NCI-H510A (cell line): ENCODE measurements around the gene RAMACL.
"Not testable (repeated sequence)": the region's sequence is repeated elsewhere in the genome, so short reads cannot be mapped to it uniquely, and the experiment has no call there.

ENCODE experiments used
- DNase-seq: peaks from one replicate; lab custom pipeline; 2025; lab: John Stamatoyannopoulos, UW

RAMACL gene

DNA sequence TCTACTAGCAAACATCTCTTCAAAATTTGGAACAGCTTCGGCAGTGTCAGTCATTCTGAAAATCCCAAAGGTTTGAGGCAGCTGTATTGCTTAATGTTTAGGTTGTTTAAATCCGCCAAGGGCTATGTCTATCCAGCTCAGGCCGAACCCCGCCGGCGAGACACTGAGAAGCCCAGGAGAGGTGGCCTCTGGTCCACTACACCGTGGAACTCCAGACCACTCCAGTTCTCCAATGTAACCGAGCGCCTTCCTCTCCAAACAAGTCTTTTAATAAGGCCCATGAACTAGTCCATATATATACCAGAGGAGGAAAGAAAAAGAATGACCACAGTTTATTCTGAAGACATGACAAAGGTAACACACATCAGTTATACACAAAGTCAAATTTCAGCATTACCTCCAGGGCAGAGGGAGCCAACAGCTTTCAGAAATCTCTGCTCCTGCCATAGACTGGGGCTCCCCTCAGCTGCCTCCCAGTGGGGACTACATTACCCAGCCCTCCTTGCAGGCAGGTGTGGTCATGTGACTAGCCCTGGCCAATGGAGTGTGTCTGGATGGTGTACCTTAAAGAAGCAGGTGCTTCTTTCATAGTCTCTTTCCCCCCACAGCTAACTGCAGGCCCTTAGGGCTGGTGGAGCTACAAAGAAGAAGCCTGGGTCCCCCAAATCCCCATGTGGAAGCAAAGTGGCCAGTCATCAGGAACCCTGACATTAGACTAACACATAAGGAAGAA lies at the start of gene RAMACL:
RAMACL (minus strand) TSS at position 255 of the 733 bp plus-strand sequence; CDS start at position 54, 201 bp downstream.
- DNase-seq, result no peak

DNA sequence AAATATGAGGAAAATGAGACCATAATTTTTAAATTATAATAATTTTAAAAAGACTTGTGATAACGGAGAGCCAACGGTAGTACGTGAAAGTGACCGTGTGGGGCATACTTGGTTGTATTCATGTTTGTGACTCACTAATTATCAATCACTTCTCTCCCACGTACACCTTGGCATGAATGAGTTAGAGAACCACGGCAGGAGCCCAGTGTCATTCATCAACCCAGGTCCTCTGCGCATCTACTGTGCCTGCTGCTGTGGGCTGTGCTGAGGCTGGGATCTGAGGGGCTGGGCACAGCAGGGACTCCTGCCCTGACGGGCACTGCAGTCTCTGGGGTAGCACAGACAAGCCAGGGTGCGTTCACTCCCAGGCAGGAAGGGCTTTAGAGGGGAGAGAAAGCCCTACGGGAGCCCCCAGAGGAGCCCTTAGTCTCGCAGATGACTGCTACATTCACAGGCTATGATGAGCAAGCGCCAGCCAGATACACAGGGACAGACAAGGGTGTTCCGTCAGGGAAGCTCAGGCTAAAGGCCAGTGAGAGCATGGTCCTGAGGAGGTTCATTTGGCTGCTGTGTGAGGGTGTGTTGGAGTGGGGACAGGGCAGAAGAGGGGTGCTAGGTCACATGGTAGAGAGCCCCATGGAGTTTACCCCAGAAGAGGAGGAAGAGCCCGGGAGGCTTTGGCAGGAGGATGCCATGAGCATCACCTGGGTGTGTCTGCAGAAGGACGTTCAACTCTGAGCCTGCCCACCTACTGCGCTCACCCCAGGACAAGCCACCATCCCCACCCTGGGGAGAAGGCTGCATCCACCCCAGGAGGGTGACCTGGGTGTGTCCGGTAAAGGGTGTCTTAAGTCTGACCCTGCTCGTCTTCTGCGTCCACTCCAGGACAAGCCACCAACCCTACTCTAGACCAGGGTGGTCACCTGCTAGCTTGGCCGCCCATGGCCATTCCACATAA lies 48.8 kb upstream of the RAMACL start:
- DNase-seq, result no peak

DNA sequence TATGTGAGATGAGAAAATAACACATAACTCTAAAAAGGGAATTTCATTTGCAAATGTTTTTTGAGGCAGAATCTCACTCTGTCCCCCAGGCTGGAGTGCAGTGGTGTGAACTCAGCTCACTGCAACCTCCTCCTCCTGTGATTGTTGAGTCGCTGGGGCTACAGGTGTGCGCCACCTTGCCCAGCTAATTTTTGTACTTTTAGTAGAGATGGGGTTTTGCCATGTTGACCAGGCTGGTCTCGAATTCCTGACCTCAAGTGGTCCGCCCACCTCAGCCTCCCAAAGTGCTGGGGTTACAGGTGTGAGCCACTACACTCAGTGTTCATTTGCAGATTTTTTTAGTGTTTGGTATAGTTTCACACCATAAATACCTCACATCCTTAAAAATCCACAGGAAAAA lies 48.1 kb upstream of the RAMACL start:
- DNase-seq, result not testable (repeated sequence)

DNA sequence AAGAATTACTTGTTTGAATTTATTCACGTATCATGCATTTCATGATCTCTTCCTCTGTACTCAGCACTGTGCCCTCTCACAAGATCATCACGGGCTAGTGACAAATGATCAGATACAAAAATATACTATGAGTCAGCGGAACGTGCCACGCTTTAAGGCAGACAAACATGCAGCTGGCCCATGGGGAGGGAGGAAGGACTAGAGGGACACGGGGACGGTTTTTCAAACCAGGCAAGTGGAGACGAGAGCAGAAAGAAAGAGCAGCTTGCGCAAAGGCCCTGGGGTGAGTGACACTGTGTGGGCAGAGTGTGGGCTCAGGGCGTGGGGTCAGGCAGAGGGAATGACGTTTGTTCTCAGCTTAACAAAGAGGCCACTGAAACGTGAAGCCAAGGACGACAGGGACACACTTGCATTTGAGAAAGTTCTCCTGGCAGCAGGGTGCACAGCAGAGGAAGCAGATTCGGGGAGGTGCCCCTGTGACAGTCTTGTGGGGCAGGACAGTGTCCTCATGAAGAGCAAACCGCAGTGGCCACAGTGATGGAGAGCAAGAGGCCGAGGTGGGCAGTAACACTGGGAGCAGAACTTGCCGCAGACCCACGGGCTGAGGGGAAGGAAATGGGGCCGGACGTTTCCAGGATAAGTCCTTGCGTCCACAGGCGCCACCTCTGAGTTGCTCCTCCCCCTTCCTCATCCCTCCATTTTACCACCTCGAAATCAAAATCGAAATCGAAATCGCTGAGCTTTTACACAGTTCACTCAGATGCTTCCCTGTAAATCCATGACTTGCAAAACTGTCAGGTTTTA lies 47.5 kb upstream of the RAMACL start:
- no peak for DNase-seq

DNA sequence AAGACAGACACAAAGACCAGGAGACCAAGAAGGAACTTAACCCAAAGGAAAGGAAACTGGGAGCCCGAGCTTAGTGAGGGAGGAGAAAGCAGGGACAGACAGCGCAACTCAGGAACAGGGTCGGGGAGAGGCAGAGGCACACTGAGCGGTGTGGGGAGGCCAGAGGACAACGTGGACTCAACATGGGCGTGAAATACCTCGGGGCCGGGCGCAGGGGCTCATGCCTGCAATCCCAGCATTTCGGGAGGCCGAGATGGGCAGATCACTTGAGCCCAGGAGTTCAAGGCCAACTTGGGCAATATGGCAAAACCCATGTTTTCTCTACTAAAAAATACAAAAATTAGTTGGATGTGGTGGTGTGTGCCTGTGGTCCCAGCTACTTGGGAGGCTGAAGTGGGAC lies 46.3 kb upstream of the RAMACL start:
- DNase-seq, result no peak

DNA sequence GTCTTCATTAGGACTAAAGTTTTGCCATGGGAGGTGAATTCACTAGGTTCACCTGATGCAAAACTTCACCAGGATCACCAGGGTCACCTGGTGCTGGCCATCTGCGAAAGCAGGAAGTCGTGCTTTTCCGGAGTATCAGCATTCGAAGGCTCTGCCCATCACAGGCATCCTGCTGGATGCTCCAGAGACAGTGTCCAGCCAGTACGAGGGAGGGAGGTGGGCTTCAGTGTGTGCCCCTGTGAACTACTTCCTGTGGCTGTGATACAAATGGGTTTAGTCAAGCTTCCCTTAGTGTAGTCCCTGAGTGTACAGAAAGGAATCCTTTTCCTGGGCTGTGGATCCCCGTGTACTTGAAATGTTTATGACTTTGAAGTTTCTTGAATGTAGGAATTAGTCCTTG lies 44.0 kb upstream of the RAMACL start:
- DNase-seq, result no peak

DNA sequence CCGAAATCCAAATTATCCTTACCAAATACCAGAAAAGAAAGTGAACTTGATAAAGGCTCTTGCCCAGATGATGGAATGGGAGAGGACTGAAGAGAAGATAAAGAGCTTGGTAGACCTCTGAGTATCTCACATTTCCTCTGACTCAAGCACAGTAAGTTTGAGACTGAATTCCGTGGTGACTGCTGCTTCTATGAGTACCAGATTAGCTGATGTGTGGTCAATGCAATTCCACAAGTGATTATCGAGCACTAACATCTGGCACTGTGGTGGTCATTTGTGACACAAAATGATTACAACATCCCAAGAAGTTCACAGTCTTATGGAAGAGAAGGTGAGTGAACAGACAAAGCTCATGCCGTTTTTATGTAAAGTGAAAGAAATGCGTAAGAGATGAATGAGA lies 43.1 kb upstream of the RAMACL start:
- DNase-seq, result no peak

DNA sequence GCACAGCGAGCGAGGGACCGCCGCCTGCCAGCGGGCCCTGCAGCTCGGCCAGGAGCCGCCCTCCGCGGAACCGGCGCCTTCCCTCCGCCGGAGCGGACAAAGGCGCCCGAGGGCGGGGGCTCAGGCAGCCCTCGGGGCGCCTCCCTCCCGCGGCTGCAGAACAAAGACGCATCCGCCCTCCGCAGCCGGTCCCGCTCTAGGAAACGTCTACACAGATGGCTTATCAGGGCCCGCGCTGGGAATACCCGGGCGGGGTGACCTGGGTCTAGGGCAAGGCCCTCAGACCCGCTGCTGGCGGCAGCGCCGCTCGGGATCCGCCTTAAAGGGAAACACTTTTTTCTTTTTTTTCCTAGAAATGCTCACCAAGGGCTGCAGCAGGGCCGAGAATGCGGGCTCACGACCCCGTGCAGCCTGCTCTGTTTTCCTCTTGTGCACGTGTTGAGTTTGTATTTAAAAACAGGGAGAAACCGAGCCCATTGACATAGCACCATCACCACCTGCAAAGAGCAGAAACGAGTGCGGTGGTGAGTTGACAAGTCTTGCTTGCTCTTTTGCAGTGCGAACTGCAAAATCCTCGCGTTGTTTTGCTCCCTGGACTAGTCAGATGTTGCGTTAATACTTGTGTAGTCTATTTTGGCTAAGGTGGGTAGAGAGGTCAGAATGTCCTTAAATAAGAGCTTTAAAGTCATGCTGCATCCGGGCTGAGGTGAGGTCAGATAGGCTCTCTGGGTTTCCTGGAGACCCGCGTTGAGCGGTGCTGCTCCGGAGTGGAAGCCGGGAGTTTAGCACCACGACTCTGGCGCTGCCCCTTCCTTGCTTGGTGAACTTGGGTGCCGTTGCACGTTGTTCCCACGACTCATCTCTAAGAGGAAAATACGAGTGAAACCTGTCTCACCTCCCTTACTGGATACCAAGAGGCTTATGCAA lies 41.7 kb upstream of the RAMACL start:
- peak; percentile 42 for DNase-seq

DNA sequence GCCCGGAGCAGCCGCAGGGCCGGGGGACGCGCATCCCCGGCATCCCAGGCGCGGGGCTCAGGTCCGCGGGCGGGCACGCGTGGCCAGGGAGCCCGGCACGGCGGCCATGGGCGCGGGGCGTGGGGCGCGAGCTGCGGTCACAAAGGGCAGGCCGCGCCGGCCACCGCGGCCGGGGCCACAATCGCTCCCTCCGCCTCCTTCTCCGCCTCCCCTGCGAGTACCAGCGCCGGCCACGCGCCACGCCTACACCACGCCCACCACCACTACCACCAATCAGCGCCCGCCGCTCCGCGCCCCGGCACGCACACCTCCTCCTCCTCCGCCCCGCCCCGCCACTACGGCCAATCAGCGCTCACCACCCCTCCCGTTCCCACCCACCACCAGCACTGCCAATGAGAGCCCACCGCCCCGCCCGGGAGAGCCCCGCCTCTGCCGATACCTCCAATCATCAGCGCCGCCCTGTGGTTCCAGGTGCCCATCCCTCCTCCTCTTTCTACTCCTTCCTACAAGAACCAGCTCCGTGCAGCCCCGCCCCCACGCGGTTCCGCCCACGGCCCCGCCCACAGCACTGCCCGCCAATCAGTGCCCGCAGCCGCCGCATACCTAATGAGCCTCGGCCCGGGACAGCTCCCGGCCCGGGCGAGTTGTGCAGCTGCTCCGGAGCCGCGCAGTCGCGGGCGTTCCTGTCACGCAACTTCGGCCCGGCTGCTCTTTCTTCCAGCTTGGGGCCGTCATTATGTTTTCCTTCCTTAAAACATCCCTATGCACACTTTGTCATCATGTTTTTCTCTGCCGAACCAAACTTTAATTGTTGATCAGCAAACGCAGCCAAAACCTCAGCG lies 40.8 kb upstream of the RAMACL start, which contains the start of gene RPS6KA2:
RPS6KA2 (minus strand) TSS at position 219 of the 842 bp plus-strand sequence. CDS start 232 bp downstream, outside the sequence.
- DNase-seq, result peak; percentile 91

DNA sequence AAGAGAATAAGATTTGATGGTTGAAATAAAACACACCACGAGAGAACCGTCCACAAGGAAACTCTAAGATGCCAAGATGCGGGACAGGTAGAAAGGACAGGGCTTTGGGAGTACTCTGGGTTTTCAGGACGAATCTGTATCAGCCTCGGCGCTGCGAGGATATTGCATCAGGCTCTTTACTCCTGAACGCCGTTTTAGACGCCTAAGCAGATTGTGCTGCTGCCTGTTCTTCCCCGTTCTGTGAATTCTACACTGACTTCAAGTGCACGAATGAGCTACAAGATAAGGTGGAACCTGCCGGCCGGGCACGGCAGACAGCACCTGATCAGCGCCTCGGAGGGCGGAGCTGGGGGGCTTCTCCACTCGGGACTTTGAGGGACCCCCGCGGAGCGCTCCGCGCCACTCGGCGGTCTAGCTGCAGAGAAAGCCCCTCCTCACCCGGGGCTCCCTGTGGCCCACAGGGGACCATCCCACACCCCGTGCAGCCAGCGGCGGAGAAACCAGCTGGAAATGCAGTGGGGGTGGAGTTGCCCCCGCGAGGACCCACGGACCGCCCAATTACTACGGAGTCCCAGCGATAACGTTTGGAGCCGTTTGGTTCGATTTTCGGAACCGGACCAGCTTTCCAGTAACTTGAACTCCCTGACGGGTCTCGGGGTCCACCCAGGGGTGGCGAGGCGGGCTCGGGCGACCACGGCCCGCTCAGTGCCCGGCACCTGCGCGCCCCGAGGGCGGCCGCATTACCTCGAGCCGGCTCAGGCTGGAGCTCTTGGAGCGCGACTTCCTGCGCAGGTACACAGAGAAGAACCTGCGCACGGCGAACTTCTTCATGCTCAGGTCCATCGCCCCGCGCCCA lies 39.9 kb upstream of the RAMACL start:
- peak; percentile 50 for DNase-seq

DNA sequence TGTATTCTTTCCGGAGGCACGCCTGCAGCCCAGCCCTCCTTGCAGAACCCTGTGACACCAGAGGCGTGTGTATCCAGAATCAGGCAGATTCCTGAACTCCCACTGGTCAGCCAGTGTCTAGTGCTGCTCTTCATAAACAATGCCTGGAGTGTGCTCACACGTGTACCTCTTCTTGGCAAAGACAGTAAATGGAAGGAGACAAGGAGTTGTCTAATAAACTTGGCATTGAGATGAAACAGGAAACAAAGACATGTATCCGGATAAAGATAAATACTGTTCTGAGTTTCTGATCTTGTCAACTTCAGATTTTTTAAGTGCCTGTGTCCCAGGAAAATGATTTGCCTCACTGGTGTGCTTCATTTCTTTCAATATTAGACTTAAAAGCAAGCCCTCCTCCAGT lies 38.9 kb upstream of the RAMACL start:
- DNase-seq, result no peak

DNA sequence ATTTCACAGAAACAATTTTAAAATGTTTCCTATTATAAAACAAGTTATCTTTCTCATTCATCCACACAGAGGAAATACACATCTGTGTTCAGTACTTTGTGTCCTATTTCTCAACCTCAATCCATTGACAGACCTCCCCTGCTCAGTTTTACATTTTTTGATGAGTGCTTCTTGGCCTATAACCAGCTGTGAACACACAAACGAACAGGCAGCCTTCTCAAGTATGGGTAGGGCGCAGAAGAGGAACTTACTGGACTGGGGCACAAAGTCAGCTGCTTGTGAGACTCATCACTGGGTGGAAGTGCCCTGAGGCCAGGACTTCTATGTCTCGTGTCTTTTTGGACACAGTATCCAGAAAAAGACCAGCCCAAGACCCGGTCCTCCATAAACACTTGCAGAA lies 37.8 kb upstream of the RAMACL start:
- DNase-seq, result no peak

DNA sequence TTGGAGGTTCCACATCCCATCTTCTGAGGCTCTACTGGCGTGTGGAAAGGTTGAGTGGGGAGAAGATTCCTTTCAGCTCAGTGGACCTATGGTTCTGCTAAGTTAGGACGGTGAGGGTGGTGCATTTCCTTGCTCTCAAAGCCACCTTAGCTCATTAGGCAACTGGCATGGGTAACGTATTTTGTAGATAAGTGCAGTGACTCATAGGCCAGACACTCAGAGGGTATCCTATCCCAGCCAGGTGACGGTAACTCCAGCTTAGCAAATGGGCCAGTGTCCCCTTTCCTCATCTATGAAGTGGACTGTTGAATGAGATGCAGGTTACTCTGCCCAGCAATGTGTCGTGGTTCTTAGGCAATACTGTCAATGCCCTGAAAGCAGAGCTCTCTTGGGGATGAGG lies 36.8 kb upstream of the RAMACL start:
- no peak for DNase-seq

DNA sequence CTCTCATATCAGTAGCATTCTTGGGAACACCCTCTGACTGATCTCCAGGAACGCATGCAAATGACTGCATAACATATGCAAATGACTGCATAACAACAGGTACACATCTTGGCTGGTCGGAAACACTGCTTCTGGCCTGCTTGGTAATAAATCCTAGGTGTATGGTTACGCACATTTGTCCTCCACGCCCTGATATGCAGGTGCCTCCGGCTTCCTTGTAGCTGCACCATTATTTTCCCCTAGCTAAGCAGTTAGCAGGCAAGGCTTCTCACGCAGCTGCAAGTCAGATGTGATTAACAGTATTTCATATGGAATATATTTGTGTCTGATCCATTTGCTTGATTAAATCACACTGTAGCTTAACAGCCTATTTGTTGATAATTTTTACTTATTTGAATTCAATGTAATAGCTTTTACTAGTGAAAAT lies 34.6 kb upstream of the RAMACL start:
- no peak for DNase-seq

DNA sequence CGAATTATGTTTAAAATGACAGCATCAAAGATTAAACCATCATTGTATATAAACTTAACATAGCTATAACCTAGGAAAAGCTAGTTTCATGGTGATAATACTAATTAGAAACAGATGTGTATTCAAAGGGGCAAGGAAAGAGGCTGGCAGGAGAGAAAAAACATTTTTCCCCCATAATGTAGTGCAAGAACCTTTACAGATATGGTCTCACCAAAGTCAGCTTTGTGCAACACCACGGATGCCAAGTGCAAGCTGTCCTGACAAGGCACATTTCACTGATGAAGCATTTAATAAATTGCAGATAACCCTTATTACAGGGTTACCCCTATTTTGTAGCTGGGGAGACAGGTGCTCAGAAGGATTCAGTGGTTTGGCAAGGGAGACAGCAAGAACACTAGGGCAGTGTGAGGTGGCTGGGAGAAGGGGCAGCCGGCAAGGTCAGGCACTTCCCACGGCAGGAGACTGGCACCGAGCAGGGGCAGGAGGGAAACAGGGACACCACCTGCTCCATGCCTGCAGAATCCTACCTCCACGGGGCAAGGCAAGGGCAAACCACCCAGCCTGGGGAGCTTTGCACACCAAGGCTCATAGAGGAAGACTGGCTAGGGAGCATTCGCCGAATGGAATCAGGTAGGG lies 34.1 kb upstream of the RAMACL start:
- DNase-seq, result no peak

DNA sequence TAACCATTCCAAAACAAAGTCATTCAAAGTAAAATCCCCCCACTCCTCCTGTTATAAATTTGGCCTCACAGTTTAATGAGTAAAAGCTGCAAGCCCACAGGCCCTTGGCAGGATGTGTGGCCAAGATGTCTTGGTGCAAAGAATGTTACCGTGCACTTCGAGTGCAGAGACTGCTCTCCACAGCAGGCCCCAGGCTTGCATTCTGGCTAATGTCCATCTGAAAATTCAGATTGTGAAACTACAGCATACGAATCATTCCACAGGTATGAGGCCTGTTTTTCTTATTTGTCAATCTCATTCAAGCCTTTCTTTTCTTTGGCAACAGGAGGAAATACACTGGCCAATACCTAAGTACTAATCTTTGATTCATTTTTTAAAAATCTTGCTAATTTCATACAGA lies 33.4 kb upstream of the RAMACL start:
- no peak for DNase-seq

DNA sequence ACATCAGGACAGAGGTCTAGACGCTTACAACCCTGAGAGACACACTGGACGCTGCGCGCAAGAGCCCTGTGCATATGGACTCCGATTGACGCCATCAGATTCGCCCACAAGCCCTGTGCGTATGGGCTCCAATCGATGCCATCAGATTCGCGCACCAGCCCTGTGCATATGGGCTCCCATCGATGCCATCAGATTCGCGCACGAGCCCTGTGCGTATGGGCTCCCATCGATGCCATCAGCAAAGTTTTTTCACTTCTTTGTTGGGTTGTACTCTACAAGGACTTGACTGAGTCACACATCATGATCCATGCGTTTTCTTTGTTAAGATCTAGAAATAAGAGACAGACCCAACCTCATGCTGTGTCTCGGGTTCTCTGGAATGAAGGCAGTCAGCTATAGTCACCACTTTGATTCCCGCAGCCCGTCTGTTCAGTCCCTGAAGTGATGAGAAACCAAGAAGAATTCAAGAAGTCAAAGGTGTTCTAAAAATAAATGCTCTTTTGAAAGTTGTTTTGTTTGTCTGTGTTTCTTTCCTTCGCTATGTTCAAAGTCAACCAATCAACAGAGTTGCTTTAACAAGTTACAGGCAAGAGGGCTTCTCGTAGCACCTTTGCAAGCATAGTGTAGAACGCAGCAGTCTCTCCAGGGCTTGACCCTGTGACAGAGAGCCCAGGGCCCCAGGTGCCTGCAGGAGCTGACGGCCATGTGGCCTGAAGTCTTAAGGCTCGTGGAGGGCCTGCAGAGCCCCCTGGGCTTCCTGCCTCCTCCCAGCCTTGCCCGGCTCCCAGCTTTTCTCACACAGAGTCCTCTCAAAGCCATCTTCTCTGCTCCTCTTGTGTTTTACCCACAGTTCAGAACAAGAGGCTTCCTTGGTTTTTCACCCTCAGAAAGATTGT lies 32.6 kb upstream of the RAMACL start:
- DNase-seq, result no peak

DNA sequence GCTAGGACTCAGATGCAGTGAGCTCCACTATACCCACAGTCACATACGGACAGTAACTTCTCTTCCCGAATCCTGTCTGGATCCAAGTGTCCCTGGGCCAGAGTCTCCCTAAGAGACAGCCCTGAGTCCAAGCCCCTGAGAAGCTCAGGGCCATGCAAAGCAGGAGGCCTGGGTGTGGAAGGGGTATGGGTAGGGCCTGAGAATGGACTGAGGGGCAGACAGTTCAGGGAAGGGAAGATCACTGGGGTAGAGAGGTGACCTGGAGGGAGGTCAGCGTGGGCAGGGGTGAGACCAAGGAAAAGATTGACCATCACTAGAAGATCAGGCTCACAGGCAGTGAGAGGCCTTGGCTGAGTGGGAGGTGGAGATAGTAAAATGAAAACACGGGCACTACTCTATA lies 31.8 kb upstream of the RAMACL start:
- no peak for DNase-seq
